Transverse colon (tissue), 4 donors: ENCODE results near the gene ILF2.

ENCODE experiments used
- CTCF ChIP-seq, 5 experiments: fragments of 200-600 bp in 3 of 5; fragments of 450-650 bp in 2 of 5; sonication (generic) in 3 of 5; IDR thresholded peaks; 1 replicate in 2 of 5; 2 replicates in 3 of 5; pipeline ENCODE4 v1.5.1; 2016 to 2017; ENCODE audit warnings: antibody characterized with exemption in 5 of 5, inconsistent platforms in 3 of 5, mild to moderate bottlenecking in 2 of 5, moderate library complexity in 1 of 5
- POLR2AphosphoS5 ChIP-seq, 3 donors: sonication (generic); formaldehyde crosslinking; IDR thresholded peaks; one replicate each; pipeline ENCODE4 v1.6.1; 2016; ENCODE audit warnings: antibody characterized with exemption in 3 of 3

- TF ChIP-seq POLR2AphosphoS5 (IDR thresholded peaks at IDR 0.05) (no peak), CTCF (IDR thresholded peaks at IDR 0.05) (no peak)
Observed at GRCh38 chr1:153688736-153689328, 18.0 kb upstream of the ILF2 start.
